GM12878 (cell line): Measurements from ENCODE around the gene KCNN3. TPM values are rescaled to one million over a fixed set of nuclear protein-coding genes. Genes with fewer than 3 reads are reported as not detected.

Source experiments
- ATAC-seq: fragments of 200-7000 bp; cut with Tn5 transposase; 3 replicates; pipeline ENCODE4 v1.9.1; 2020; ENCODE audit warnings: mild to moderate bottlenecking, moderate library complexity
- BruUV-seq: library from RNA; stranded (reverse); fragments of 400-500 nt; replicated peaks from 2 replicates; lab custom pipeline; 2021; lab: Mats Ljungman, UMichigan
- CTCF ChIA-PET: fragments of 300-600 bp; sonication (Branson Sonifier 250); formaldehyde crosslinking; extraction: SDS; loops from one replicate; lab custom pipeline; 2021; ENCODE audit warnings: inconsistent platforms; lab: Yijun Ruan, JAX
- POLR2A ChIA-PET: fragments of 350-600 bp; formaldehyde crosslinking; extraction: SDS; loops from one replicate; lab custom pipeline; 2021; ENCODE audit warnings: inconsistent platforms; lab: Charles Lee
- RAD21 ChIA-PET: fragments of 300-600 bp; sonication (Branson Sonifier 250); formaldehyde crosslinking; loops from one replicate; lab custom pipeline; 2023; ENCODE audit warnings: antibody characterized with exemption; ENCODE audit not compliant: unreplicated experiment; lab: Charles Lee
- SMC1A ChIA-PET: fragments of 300-600 bp; sonication (Branson Sonifier 250); formaldehyde crosslinking; loops from one replicate; lab custom pipeline; 2023; ENCODE audit not compliant: unreplicated experiment, uncharacterized antibody; lab: Charles Lee
- DNase-seq: peaks from one replicate; pipeline ENCODE4 v3.0.0-alpha.2; 2011; ENCODE audit warnings: low read depth, low spot score
- FAIRE-seq: peaks from 3 replicates; lab custom pipeline; 2011; peaks lifted over from hg19 to GRCh38; lab: Jason Lieb, UNC
- H2AFZ ChIP-seq: 2 replicates; pipeline ENCODE4 v1.6.0; 2011; ENCODE audit warnings: low read depth, low read length, control low read depth; ENCODE audit not compliant: control insufficient read depth
- H3K27ac ChIP-seq: 2 replicates; pipeline ENCODE4 v1.5.1; 2011; ENCODE audit warnings: control low read depth; ENCODE audit not compliant: control insufficient read depth, insufficient read depth
- H3K27me3 ChIP-seq, 2 experiments: replicated peaks in 1 of 2; 2 replicates each; pipeline versions ENCODE4 v1.6.0 to v1.6.1; 2011; ENCODE audit warnings: low read length in 1 of 2; ENCODE audit not compliant: control insufficient read depth in 2 of 2, insufficient read depth in 2 of 2
- H3K36me3 ChIP-seq, 2 experiments: 2 replicates each; pipeline ENCODE4 v1.5.1; 2011; ENCODE audit warnings: low read length in 1 of 2; ENCODE audit not compliant: control insufficient read depth in 2 of 2, insufficient read depth in 2 of 2
- H3K4me1 ChIP-seq: 2 replicates; pipeline ENCODE4 v1.6.1; 2011; ENCODE audit warnings: mild to moderate bottlenecking, low read length, moderate library complexity, mixed read lengths; ENCODE audit not compliant: control insufficient read depth, insufficient read depth
- H3K4me2 ChIP-seq: 2 replicates; pipeline ENCODE4 v1.6.0; 2011; ENCODE audit warnings: control low read depth; ENCODE audit not compliant: control insufficient read depth, insufficient read depth
- H3K4me3 ChIP-seq: fragments of 200-600 bp; sonication (generic); 2 replicates; pipeline ENCODE4 v1.5.1; 2016
- H3K79me2 ChIP-seq: 2 replicates; pipeline ENCODE4 v1.6.0; 2011; ENCODE audit warnings: low read length; ENCODE audit not compliant: control insufficient read depth, insufficient read depth
- H3K9ac ChIP-seq: 2 replicates; pipeline ENCODE4 v1.8.0; 2011; ENCODE audit warnings: low read length, control low read depth, mixed read lengths; ENCODE audit not compliant: control insufficient read depth, insufficient read depth
- H3K9me3 ChIP-seq: replicated peaks from 3 replicates; pipeline ENCODE4 v1.5.1; 2011; ENCODE audit warnings: mild to moderate bottlenecking, low read length; ENCODE audit not compliant: control insufficient read depth, insufficient read depth
- H4K20me1 ChIP-seq: 2 replicates; pipeline ENCODE4 v1.6.0; 2011; ENCODE audit not compliant: control insufficient read depth, insufficient read depth
- BACH1 ChIP-seq: fragments of 450-650 bp; IDR thresholded peaks from 2 replicates; pipeline ENCODE4 v1.6.1; 2017; ENCODE audit warnings: mild to moderate bottlenecking, borderline replicate concordance
- BHLHE40 ChIP-seq, 2 experiments: fragments of 450-650 bp in 1 of 2; IDR thresholded peaks; 2 replicates each; pipeline ENCODE4 v1.6.1; 2011 to 2017; ENCODE audit warnings: low read depth in 2 of 2, borderline replicate concordance in 1 of 2, improper control_type of control experiment in 1 of 2, low read length in 1 of 2, mild to moderate bottlenecking in 1 of 2
- CEBPZ ChIP-seq: fragments of 150-350 bp; IDR thresholded peaks from 2 replicates; pipeline ENCODE4 v1.6.1; 2016; ENCODE audit warnings: low read depth, low read length
- EP300 ChIP-seq, 2 experiments: fragments of 150-350 bp in 1 of 2; IDR thresholded peaks; 2 replicates each; pipeline ENCODE4 v1.6.1; 2011 to 2012; ENCODE audit warnings: low read depth in 2 of 2, low read length in 2 of 2, borderline replicate concordance in 1 of 2, improper control_type of control experiment in 1 of 2, inconsistent platforms in 1 of 2; ENCODE audit not compliant: control insufficient read depth in 1 of 2
- NFIC ChIP-seq: IDR thresholded peaks from 2 replicates; pipeline ENCODE4 v1.6.1; 2012; ENCODE audit warnings: low read depth, mild to moderate bottlenecking, inconsistent platforms, low read length, moderate library complexity
- NFYA ChIP-seq: IDR thresholded peaks from 2 replicates; pipeline ENCODE4 v1.6.1; 2011; ENCODE audit warnings: low read depth, mild to moderate bottlenecking, low read length, improper control_type of control experiment, borderline replicate concordance
- NFYB ChIP-seq: IDR thresholded peaks from 2 replicates; pipeline ENCODE4 v1.6.1; 2011; ENCODE audit warnings: low read depth, mild to moderate bottlenecking, low read length, improper control_type of control experiment, moderate library complexity; ENCODE audit not compliant: insufficient read depth
- POLR2AphosphoS5 ChIP-seq: IDR thresholded peaks from 2 replicates; pipeline ENCODE4 v1.6.1; 2011; ENCODE audit warnings: mild to moderate bottlenecking, low read length, inconsistent platforms
- SIN3A ChIP-seq: IDR thresholded peaks from 2 replicates; pipeline ENCODE4 v1.6.1; 2012; ENCODE audit warnings: low read depth, low read length, improper control_type of control experiment
- SMC3 ChIP-seq: IDR thresholded peaks from 2 replicates; pipeline ENCODE4 v1.6.1; 2011; ENCODE audit warnings: low read length, improper control_type of control experiment, borderline replicate concordance
- STAT3 ChIP-seq: IDR thresholded peaks from 2 replicates; pipeline ENCODE4 v1.6.1; 2011; ENCODE audit warnings: low read depth, low read length, improper control_type of control experiment
- WRNIP1 ChIP-seq: IDR thresholded peaks from 2 replicates; pipeline ENCODE4 v1.6.1; 2011; ENCODE audit warnings: low read depth, low read length, improper control_type of control experiment, borderline replicate concordance
- ZSCAN29 ChIP-seq: fragments of 450-650 bp; IDR thresholded peaks from 2 replicates; pipeline ENCODE4 v1.6.1; 2017; ENCODE audit warnings: mild to moderate bottlenecking, moderate library complexity
- ZZZ3 ChIP-seq: IDR thresholded peaks from 2 replicates; pipeline ENCODE4 v1.6.1; 2011; ENCODE audit warnings: low read depth; ENCODE audit not compliant: control insufficient read depth, insufficient read length
- WGBS: methylation state at CpG from one replicate; pipeline ENCODE4 v1.1.6; 2016; ENCODE audit warnings: low lambda C conversion rate; ENCODE audit not compliant: insufficient replicate concordance, insufficient coverage; ENCODE audit errors: missing lambda C conversion rate; 5-methylcytosine and 5-hydroxymethylcytosine counted together
- in situ Hi-C: fragments of 300-500 bp; cut with MboI; formaldehyde crosslinking; loops from 9 replicates; pipeline ENCODE4 v1.14.3; 2018; ENCODE audit warnings: mixed read lengths
- intact Hi-C: fragments of 100-400 bp; cut with micrococcal nuclease; formaldehyde crosslinking; loops from one replicate; pipeline ENCODE4 v1.14.2; 2022; ENCODE audit not compliant: unreplicated experiment
- polyA plus RNA-seq, 11 experiments: library from polyadenylated mRNA; depleted of rRNA in 4 of 11; unstranded in 6 of 11; stranded (reverse) in 5 of 11; fragments of >200 nt; fragmentation: Nextera tagmentation in 4 of 11; fragmentation: Illumina TruSeq in 1 of 11; extraction: Ambion mirVana in 4 of 11; extraction: Trizol in 1 of 11; gene quantifications; 1 replicate in 1 of 11; 2 replicates in 10 of 11; pipeline versions ENCODE4 v1.2.1 to v1.2.3, GENCODE V29; 2011 to 2016; ENCODE audit warnings: inconsistent platforms in 2 of 11, missing spikeins in 2 of 11, low read depth in 1 of 11
- total RNA-seq, 4 experiments: library from RNA; depleted of rRNA in 3 of 4; stranded (reverse); fragments of >200 nt in 3 of 4; fragmentation: Illumina TruSeq in 1 of 4; extraction: Trizol in 1 of 4; gene quantifications; 2 replicates each; pipeline versions ENCODE4 v1.2.1 to v1.2.3, GENCODE V29; 2013 to 2021
- TF ChIP-seq, protein P1 (sequence below): fragments of 450-650 bp; IDR thresholded peaks from 2 replicates; pipeline ENCODE4 v1.6.1; 2018; ENCODE audit warnings: mild to moderate bottlenecking, low read depth, moderate library complexity; ENCODE audit not compliant: partially characterized antibody

Gene KCNN3
- total and polyA plus RNA-seq, 10 of the 15 experiments (the other 5 are each of a cell fraction or from before 2014, with no cell fraction given) = 3.5 to 26.4 (median 14.9) TPM

- H3K27me3 ChIP-seq = no peaks in the 10 kb centered on the region
- DNase-seq (no peak), ATAC-seq (peak; percentile 28), FAIRE-seq (no peak)
- peak overlapping the region; percentile 79 for H3K27ac ChIP-seq
- intact Hi-C loops (loop anchor here (5.0 kb wide), 2 partner anchors 196 to 259 kb away; partner anchors contain the start of genes ADAR and EFNA4), in situ Hi-C loops (no loop called here)
- ChIA-PET CTCF (interaction anchor here (0.6 to 6.2 kb wide), 28 partner anchors 8 to 197 kb away, joined by 3 to 35 read pairs (median 4); partner anchors contain the start of gene PMVK), POLR2A (interaction anchor here (0.6 to 11.9 kb wide), 18 partner anchors 8 to 197 kb away, joined by 3 to 204 read pairs (median 8); partner anchors contain the start of gene PMVK), RAD21 (interaction anchor here (0.6 to 15.4 kb wide), 32 partner anchors 8 to 307 kb away, joined by 3 to 254 read pairs (median 6); partner anchors contain the start of genes FLAD1 and PMVK), SMC1A (interaction anchor here (0.6 to 7.8 kb wide), 28 partner anchors 8 to 320 kb away, joined by 3 to 101 read pairs (median 6); partner anchors contain the start of gene PMVK)
- no peaks in the 10 kb centered on the region for H3K9me3 ChIP-seq
- peak overlapping the region; percentile 96 for H3K4me2 ChIP-seq
- H2AFZ ChIP-seq = peak overlapping the region; percentile 10; the same call in 1 of the 2 replicates
- 52% methylated on average over 12 of the region's 14 CpGs for WGBS
- H4K20me1 ChIP-seq = no peaks in the 10 kb centered on the region
- peak overlapping the region; percentile 18; the same call in 1 of the 2 replicates for H3K9ac ChIP-seq
- H3K4me1 ChIP-seq = peaks cover 81% of the 10 kb centered on the region
- peak overlapping the region; percentile 49 for H3K4me3 ChIP-seq
- peaks cover 60% of the 10 kb centered on the region for H3K79me2 ChIP-seq
- no peaks in the 10 kb centered on the region for H3K36me3 ChIP-seq
- no TSS peak for BruUV-seq
- TF ChIP-seq NFIC = no peak
- TF ChIP-seq ZZZ3 = no peak
- TF ChIP-seq NFYB = no peak
- TF ChIP-seq, protein P1, sequence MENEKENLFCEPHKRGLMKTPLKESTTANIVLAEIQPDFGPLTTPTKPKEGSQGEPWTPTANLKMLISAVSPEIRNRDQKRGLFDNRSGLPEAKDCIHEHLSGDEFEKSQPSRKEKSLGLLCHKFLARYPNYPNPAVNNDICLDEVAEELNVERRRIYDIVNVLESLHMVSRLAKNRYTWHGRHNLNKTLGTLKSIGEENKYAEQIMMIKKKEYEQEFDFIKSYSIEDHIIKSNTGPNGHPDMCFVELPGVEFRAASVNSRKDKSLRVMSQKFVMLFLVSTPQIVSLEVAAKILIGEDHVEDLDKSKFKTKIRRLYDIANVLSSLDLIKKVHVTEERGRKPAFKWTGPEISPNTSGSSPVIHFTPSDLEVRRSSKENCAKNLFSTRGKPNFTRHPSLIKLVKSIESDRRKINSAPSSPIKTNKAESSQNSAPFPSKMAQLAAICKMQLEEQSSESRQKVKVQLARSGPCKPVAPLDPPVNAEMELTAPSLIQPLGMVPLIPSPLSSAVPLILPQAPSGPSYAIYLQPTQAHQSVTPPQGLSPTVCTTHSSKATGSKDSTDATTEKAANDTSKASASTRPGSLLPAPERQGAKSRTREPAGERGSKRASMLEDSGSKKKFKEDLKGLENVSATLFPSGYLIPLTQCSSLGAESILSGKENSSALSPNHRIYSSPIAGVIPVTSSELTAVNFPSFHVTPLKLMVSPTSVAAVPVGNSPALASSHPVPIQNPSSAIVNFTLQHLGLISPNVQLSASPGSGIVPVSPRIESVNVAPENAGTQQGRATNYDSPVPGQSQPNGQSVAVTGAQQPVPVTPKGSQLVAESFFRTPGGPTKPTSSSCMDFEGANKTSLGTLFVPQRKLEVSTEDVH = no peak
- TF ChIP-seq EP300 (IDR thresholded peaks at IDR 0.05; ENCODE audit: borderline replicate concordance in 1 of 2, control insufficient read depth in 1 of 2, low read depth in 2 of 2, low read length in 2 of 2) = 0 out of 4 replicates have a peak, but pooled peaks of 1 of the 2 experiments have one; percentile 31
- TF ChIP-seq NFYA = no peak
- TF ChIP-seq BACH1 = peak; percentile 30; the same call in 1 of the 2 replicates
- TF ChIP-seq ZSCAN29 = no peak
- peak in 1 of 2 experiments; percentile 41; a peak in 2 of 4 replicates for TF ChIP-seq BHLHE40 (IDR thresholded peaks at IDR 0.05; ENCODE audit: borderline replicate concordance in 1 of 2, low read depth in 2 of 2, low read length in 1 of 2)
- no peak for TF ChIP-seq SIN3A
- no peak for TF ChIP-seq WRNIP1
- no peak for TF ChIP-seq CEBPZ
- no peak for TF ChIP-seq STAT3
- no peak for TF ChIP-seq SMC3
- no peak for TF ChIP-seq POLR2AphosphoS5
These were observed 3.6 kb downstream of the KCNN3 start for GRCh38 chr1:154866257-154867063.
